K562 (cell line): ENCODE results near the gene WDR27.

Experiments
- ARID3A ChIP-seq: IDR thresholded peaks from 2 replicates; pipeline ENCODE4 v1.6.1; 2012; ENCODE audit warnings: low read depth, low read length, improper control_type of control experiment, borderline replicate concordance
- BCL6 ChIP-seq: fragments of 250-450 bp; sonication (Bioruptor Pico); IDR thresholded peaks from 2 replicates; pipeline ENCODE4 v1.4.0; 2020
- BHLHE40 ChIP-seq: IDR thresholded peaks from 2 replicates; pipeline ENCODE4 v1.6.1; 2011; ENCODE audit warnings: low read length, improper control_type of control experiment
- CCNT2 ChIP-seq: IDR thresholded peaks from 2 replicates; pipeline ENCODE4 v1.6.1; 2011; ENCODE audit warnings: borderline replicate concordance, low read depth, mild to moderate bottlenecking, moderate library complexity, mixed read lengths, low read length; ENCODE audit not compliant: insufficient read length; ENCODE audit errors: extremely low read depth
- CEBPB ChIP-seq: fragments of 450-650 bp; IDR thresholded peaks from 2 replicates; pipeline ENCODE4 v1.6.1; 2016; ENCODE audit warnings: missing genetic modification characterization, missing compliant biosample characterization
- CTCF ChIP-seq, 3 experiments: IDR thresholded peaks in 2 of 3; conservative IDR thresholded peaks in 1 of 3; 2 replicates each; pipeline ENCODE4 v1.5.1; 2011 to 2012; ENCODE audit warnings: low read length in 3 of 3, mild to moderate bottlenecking in 3 of 3, control low read depth in 2 of 3, improper control_type of control experiment in 1 of 3, inconsistent platforms in 1 of 3, low read depth in 1 of 3, mixed read lengths in 1 of 3, moderate library complexity in 1 of 3; ENCODE audit not compliant: insufficient read depth in 2 of 3
- GABPA ChIP-seq: fragments of 200-800 bp; sonication (Bioruptor generic); conservative IDR thresholded peaks from 2 replicates; pipeline ENCODE4 v1.6.1; 2016; ENCODE audit warnings: low read depth, missing genetic modification characterization, missing compliant biosample characterization
- HOXB6 ChIP-seq: fragments of 250-450 bp; sonication (Bioruptor Pico); IDR thresholded peaks from 2 replicates; pipeline ENCODE4 v1.5.1; 2022; ENCODE audit warnings: mild to moderate bottlenecking, borderline replicate concordance
- KDM2B ChIP-seq: fragments of 250-450 bp; sonication (Bioruptor Pico); IDR thresholded peaks from 2 replicates; pipeline ENCODE4 v1.8.0; 2021; ENCODE audit warnings: mild to moderate bottlenecking, moderate library complexity
- SMAD3 ChIP-seq: fragments of 450-650 bp; formaldehyde crosslinking; conservative IDR thresholded peaks from 2 replicates; pipeline ENCODE4 v1.4.0; 2020; ENCODE audit warnings: mild to moderate bottlenecking
- USF1 ChIP-seq: sonication (generic); formaldehyde crosslinking; IDR thresholded peaks from 2 replicates; pipeline ENCODE4 v1.9.0; 2022; ENCODE audit warnings: mild to moderate bottlenecking, missing genetic modification reagents

- TF ChIP-seq GABPA (no peak), USF1 (CRISPR knock-in tag) (no peak), BCL6 (CRISPR knock-in tag) (no peak), CCNT2 (no peak), HOXB6 (CRISPR knock-in tag) (no peak), BHLHE40 (no peak), SMAD3 (CRISPR knock-in tag) (no peak), ARID3A (no peak), KDM2B (CRISPR knock-in tag) (no peak), CEBPB (no peak), CTCF (IDR thresholded peaks at IDR 0.05 in 2 of 3, conservative IDR thresholded peaks at IDR 0.05 in 1 of 3; ENCODE audit: insufficient read depth in 2 of 3, low read depth in 1 of 3, low read length in 3 of 3) (no peak)
Observed at GRCh38 chr6:169566319-169566718, 135.5 kb downstream of the WDR27 start.
